Measurements from ENCODE around the gene SCAPER.

DNA sequence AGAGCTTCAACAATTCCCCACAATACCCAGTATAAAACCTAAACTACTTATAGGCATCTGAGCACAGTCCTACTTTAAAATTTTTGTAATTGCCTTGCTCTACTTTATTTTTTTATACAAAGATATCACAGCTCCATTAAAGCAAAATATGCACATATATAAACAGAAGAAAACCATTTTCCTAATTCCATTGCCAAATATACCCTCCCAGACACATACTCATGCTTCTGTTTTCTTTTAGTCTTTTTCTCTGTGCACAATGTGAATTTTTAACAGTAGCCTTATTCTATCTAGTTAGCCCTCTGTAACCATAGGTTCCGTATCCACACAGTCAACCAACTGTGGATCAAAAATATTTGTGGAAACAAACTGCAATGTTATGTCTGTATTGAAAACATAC lies 260.5 kb downstream of the SCAPER start:
- TF ChIP-seq, protein P1, sequence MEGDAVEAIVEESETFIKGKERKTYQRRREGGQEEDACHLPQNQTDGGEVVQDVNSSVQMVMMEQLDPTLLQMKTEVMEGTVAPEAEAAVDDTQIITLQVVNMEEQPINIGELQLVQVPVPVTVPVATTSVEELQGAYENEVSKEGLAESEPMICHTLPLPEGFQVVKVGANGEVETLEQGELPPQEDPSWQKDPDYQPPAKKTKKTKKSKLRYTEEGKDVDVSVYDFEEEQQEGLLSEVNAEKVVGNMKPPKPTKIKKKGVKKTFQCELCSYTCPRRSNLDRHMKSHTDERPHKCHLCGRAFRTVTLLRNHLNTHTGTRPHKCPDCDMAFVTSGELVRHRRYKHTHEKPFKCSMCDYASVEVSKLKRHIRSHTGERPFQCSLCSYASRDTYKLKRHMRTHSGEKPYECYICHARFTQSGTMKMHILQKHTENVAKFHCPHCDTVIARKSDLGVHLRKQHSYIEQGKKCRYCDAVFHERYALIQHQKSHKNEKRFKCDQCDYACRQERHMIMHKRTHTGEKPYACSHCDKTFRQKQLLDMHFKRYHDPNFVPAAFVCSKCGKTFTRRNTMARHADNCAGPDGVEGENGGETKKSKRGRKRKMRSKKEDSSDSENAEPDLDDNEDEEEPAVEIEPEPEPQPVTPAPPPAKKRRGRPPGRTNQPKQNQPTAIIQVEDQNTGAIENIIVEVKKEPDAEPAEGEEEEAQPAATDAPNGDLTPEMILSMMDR (IDR thresholded peaks at IDR 0.05; ENCODE audit: low read depth, low read length, missing input control), result no peak
- no peak for TF ChIP-seq JUND (IDR thresholded peaks at IDR 0.05)
